HG03571 (cell line): ENCODE results near the gene SAFB.
"Not testable (repeated sequence)": the region's sequence is repeated elsewhere in the genome, so short reads cannot be mapped to it uniquely, and the experiment has no call there.

Experiments used
- ATAC-seq: cut with Tn5 transposase; IDR thresholded peaks from one replicate; pipeline ENCODE4 v1.9.1; 2021; ENCODE audit not compliant: unreplicated experiment

SAFB gene

DNA sequence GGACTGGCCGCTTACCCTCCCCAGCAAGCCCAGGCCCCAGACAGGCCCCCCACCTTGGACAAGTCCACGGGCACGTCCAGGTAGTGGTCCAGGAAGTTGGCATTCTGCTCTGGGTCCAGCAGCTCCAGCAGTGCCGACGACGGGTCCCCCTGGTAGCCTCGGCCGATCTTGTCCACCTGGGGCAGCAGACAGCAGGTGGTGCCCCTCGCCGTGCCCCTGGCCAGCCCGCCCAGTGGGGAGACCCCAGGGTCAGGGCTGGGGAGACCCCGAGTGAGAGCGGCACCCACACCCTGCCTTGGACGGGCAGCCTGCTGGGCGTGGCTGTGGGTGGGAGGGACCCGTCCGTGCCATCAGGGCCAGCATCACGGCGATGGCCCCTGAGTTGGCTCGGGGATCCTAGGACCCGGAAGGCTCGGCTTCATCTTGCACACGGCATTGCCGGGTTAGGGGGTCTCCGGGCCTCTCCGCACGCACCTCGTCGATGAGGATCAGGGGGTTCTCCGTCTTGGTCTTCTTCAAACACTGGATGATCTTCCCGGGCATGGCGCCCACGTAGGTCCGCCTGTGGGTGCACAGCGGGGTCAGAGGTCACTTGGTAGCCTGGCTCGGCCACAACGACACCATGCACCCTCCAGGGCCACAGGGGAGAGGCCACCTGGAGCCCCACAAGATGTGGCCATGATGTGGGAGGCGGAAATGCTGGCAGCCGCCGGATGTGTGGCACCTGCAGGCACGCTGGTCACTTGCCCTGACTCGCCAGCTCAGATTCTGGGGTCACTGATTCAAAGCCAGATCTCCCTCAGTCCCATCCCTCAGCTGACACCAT, 73.5 kb downstream of the SAFB start:
- no peak for ATAC-seq

DNA sequence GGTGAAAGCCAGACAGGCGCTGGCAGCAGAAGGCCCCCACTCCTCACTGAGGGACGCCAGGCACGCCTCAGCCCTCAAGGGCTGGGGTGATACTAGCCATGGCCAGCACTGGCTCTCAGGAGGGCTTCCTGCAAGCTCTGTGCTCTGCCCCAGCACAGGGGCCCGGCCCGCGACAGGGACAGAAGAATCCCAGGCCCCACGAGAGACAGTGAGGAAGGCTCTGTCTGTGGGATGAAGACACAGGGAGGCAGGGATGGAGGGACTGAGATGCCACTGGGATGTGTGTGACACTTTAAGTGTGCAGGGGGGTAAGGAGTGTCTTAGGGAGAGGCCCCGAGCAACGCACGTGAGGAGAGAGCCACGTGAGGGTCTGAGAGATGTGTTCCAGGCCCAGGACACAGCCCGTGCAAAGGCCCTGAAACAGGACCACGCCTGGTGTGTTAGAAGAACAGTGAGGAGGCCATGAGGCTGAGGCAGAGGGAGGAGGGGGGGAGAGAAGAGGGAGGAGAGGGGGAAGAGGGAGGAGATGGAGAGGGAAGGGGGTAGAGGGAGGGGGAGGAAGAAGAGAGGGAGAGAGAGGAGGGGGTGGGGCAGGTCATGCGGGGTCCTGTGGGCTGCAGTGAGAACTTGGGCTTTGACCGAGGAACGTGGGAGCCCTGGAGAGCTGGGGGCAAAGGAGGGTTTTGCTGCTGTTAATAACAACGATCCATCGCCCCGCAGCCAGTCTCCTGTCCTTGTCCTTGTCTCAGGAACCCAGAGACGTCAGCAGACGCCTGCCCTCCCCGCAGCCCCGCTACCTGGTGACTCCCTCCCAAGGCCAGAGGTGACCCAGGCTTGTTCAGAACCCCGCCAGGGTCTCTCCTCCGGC, 74.4 kb downstream of the SAFB start:
- ATAC-seq, result no peak

DNA sequence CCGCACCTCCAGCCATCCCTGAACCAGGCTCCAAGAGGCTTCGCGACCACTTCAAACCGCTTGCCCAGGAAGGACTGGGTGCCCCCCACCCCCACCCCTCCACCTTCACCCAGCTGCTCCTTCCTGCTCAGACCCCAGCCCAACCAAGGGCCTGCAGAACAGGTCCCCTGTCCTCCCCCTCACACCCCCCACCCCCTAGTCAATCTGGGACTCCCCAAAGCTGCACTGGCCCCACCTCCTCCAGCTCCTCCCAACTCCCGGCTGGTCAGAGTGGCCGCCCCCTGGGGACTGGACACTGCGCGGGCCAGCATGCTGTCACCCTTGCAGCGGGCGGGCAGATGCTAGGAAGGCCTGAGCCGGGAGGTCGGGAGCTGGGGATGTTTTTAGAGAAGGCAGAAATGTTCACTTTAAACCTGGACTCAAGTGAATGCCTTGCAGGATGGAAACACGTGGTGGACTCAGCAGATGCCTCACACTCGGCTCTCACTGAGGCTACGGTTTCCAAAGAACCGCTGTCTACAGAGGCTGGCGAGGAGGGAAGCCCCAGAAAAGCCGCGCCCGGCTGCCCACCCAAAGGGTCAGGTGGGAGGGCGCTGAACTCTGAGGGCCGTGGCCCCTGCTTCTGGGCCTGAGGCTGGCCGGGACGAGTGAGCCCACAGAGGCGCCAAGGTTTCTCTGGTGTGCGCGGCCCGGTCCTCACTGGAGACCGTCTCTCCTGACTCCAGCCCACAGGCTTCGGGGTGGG, 75.2 kb downstream of the SAFB start:
- ATAC-seq, result no peak

DNA sequence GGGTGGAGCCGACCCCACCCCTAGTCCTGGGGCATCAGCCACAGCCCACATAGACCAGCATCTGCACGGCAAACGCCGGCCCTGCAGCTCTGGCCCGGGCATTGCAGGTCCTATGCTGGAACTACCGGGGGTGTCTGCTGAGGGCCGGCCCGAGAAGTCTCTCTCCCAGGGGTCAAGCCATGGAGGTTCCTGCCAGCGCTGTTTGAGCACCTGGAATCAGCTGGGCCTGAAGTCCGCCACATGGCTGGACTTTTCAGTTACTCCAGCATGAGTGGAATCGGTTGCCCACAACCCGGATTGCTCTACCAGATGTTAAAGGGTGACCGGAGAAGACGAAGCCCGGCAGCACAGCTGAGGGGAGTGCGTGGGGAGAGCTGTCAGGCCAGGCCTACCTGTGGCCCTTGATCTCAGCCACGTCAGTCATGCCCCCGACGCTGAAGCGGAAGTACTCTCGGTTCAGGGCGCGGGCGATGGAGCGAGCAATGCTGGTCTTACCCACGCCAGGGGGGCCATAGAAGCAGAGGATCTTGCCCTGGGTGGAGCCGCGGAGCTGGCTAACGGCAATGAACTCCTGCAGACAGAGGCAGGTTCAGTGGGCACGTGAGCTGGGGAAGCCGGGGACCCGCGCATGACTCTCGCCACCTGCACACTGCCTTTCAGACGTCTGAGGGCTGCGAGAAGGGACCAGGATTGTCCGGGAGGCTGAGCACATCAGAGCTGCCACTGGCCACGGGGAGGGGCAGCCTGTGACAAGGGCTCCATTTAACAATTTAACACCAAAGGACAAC, 75.9 kb downstream of the SAFB start:
- no peak for ATAC-seq

DNA sequence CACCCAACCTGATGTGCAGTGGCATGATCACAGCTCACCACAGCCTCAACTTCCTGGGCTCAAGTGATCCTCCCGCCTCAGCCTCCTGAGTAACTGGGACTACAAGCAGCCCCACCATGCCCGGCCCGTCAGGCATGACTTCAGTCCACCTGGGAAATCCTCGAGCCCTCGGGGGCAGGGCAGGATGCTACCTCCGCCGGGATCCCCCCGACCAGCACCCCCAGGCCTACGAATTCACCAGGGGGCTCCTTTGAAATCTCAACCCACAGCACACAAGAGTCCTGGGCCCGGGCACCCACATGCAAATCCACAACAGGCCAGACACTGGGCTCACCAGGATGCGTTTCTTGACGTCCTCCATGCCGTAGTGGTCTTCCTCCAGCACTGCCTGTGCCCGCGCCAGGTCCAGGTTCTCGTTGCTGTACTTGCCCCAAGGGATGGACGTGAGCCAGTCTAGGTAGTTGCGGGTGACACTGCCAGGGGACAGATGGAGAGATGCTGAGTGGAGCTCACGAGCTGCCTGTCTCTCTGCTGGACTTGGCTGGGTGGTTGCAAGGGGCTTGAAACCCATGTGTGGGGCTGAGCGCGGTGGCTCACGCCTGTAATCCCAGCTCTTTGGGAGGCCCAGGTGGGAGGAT, 77.7 kb downstream of the SAFB start:
- ATAC-seq, result no peak

DNA sequence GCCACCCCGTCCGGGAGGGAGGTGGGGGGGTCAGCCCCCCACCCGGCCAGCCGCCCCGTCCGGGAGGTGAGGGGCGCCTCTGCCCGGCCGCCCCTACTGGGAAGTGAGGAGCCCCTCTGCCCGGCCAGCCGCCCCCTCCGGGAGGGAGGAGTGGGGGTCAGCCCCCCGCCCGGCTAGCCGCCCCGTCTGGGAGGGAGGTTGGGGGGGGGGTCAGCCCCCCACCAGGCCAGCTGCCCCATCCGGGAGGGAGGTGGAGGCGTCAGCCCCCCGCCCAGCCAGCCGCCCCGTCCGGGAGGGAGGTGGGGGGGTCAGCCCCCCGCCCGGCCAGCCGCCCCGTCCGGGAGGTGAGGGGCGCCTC, 79.1 kb downstream of the SAFB start:
- not testable (repeated sequence) for ATAC-seq

DNA sequence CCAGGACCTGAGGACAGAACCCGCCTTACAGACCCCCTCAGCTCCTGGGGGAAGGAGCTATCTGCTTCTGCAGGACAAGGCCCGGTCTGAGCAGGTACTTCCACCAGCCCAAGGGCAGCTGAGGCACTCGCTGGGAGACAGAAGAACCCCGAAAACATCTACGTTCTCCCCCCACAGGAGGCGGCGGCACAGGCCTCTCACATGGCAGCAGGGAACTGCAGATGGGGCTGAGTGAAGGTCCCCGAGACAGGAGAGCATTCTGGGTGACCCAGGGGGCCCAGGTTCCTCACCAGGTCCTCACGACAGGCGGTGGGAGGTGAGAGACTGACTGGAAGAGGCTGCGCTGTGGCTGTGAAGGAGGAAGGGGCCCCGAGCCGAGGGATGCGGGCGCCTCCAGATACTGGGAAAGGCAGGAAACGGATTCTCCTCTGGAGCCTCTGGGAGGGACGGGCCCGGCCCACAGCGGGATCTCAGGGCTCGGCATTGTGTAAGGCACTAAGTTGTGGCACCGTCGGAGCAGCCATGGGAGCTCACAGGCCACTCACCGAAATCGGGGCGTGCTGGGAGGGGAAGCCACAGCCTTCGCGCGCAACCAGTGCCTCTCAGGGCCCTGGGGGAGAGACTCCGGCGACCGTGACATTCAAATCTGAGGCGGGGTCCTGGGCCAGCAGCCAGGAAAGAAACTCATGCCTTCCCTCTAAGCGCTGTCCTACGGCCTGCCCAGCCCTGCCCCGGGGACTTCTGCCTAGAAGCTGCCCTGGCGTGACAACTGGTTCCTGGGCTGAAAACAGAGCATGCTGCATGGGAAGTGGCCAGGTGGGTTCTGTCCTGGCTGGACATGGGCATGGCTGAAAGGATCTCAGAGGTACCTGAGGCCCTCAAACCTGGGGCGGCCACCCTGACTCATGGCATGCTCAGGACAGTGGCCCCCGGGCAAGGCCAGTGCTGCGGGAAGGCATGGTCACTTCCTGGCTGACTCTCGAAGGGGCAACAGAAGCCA, 81.2 kb downstream of the SAFB start:
- no peak for ATAC-seq

DNA sequence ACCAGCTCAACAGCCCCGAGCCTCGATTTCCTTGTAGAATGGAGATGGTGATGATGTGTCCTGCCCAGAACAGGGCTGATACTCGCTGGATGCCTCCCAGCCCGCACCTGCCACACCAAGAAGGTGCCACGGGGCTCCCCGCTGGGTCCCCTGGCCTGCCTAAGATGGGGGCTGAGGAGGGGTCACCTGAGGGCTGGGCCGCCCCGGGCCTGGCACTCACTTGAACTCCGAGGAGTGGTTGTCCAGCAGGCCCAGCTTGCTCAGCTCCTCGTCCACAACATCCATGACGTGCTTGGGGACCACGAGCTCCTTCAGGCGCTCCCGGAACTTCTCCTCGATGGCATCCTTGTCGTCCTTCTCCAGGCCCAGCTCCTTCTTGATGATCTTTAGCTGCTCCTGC, 82.7 kb downstream of the SAFB start:
- no peak for ATAC-seq

DNA sequence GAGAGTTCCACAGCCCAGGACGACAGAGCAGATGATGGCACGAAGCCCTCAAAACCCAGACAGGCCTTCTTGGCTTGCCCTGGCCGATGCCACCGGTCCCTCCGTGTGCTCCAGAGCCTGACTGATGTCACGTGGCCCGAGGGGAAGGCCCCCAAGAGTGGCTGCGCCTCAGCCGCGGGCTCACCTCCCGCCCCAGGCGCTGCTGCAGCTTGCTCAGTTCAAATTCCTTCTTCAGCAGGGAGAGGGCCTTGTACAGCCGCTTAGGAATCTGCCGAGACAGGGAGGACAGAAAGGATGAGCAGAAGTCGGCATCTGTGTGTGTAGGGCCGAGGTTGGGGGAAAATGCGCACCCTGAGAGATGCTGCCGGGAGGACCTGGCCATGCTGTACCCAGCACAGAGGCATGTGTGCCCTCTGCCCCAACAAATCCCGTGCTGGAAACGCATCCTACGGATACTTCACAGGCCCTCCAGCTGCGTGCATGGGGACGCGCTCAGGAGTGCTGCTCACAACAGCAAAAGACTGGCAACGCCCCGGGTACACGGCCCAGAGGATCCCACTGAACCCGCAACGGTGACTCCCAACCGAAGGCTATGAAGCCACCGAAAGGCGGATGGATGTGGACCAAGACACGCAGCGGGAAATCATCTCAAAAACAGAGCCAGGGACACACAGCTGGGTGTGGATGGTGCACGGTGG, 84.1 kb downstream of the SAFB start:
- no peak for ATAC-seq

DNA sequence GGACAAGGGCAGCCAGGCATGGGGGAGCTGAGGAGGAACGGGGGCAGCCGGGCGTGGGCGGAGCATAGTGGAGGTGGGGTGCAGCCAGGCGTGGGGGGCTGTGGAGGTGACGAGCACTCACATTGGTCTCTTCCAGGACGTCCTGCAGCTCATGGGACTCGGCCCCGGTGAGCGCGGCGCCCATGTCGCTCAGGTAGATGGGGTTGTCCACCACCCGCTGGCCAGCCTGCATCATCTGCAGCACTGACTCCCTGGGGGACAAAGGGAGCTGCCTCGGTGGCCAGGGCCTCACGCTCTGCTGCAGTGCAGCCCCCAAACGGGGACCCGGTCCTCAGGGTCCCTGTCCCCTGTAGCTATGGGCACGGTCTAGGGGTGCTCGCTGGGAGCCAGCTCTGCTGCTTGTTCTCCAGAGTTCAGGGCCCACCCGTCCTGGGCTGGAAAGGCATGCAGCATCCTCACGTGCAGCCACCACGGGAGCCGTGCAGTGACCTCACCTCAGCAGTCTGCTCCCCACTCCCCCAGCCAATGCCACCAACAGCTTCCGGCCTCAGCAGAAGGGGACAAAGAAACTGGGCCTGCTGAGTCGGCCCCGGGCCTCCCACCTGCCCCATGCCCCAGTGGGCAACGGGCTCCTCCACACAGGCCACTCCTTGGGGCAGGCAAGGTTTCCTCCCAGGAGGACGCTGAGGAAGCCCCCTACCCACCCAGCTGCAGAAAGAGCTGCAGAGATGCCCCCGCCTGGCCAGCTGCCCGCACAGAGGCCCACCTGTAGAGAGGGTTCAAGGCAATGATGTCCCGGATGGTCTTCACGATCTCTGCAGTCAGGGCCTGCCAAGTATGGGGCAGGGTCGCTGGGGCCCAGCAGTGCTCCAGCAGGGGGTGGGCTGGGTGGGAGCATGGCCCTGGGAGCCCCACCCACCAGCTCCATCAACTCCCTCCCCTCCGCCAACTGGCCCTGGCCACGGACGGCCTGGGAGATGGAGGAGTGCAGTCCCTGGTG, 85.0 kb downstream of the SAFB start:
- ATAC-seq, result no peak

DNA sequence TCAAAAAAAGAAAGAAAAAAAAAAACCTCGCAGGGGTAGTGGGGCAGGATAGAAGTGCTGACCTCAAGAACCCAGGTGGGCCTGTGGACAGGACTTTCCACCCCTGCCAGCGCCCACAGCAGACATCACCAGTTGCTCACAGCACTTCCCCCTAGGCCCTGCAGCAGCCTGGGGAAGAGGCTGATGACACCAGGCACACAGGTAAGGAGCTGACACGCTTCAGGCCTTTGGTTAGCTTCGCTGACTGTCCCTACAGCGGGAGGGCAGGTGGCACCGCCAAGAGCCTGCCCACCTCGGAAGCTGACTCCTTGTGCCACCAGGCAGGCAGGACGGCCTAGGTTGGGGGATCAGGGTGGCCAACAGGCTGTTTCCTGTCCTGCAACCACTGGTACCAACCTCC, 88.1 kb downstream of the SAFB start:
- no peak for ATAC-seq

DNA sequence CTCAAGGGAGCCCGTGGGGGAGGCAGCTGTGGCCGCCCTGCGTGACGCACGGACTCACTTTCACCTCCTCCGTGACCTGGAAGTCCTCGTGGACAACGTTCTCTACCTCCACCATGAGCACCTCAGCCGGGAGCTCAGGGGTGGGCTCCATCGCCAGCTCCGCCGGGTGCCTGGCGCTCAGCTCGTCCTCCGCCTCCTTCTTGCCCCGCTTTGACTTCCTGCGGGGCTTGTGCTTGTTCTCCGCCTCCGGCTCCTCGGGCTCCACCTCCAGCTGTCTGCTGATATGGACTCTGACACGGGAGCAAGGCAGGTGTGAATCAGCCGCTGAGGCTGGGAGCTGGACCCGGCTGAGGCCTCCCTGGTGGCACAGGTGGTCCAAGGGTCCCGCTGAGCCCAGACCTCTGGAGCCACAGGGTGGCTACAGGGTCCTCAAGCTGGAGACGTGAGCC, 88.9 kb downstream of the SAFB start:
- no peak for ATAC-seq

DNA sequence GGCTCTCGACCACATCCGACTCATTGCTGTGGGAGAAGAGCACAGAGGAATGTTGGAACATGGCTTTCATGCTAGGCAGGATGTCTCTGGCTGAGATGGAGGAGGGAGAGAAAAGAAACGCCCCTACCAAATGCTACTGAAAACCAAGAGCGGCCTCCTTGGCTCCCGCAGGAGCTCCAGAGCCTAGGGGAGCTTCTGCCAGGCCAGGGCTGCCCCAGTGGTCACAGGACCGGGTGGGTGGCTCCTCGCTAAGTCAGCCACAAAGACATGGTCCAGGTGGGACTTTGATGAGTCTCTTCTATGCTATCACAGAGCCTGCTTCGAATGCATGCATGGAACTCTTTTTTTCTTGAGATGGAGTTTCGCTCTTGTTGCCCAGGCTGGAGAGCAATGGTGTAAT, 90.3 kb downstream of the SAFB start:
- ATAC-seq, result no peak

DNA sequence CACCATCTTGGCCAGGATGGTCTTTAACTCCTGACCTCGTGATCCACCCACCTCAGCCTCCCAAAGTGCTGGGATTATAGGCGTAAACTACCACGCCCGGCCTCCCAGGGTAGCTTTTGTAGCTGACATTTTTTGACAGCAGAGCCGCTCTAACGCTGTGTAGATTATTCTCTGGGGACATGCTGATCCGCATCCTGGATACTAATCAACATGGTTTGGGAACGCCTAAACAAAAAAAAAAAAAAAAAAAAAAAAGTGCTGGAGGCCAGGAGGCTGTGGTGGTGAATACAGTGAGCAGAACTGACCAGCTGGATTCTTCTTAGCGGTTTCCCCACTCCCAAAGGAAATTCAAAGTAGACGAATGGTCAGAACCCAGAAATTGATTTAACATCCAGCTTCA, 91.9 kb downstream of the SAFB start:
- ATAC-seq, result no peak

DNA sequence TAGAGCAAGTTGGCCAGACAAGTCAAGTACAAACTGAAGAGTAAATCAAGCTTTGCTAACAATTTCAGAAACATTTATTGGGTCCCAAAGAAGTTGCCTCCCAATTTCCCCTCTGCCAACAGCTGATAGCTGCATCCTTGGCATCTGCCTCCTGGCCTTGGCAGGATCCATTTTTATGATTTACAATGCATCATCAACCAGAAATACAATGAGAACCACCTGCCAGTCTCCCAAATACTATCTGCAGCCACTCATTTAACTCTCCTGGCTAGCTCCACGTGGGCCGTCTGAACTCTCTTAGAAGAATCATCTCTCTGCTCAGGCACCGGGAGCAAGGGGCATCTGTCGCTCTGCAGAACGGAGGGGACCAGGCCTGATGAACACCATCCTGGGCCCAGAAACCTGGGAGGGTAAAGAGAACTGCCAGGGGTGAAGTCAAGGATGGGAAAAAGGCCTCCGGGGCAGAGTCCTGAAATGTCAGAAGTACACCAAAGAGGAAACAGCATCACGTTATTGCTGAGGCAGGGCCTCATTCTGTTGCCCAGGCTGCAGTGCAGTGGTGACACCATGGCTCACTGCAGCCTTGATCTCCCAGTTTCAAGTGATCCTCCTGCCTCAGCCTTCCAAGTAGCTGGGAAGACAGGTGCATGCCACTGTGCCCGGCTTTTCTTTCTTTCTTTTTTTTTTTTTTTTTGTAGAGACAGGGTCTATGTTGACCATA, 94.5 kb downstream of the SAFB start:
- ATAC-seq, result no peak
